H1 (cell line): ENCODE data around the gene TPO. TPM values are rescaled to one million over a fixed set of nuclear protein-coding genes. Genes with fewer than 3 reads are reported as not detected.

Source experiments
- SP2 ChIP-seq: IDR thresholded peaks from 2 replicates; pipeline ENCODE4 v1.6.1; 2012; ENCODE audit warnings: mild to moderate bottlenecking, low read length, inconsistent platforms
- SUZ12 ChIP-seq: fragments of 200-600 bp; sonication (generic); IDR thresholded peaks from 2 replicates; pipeline ENCODE4 v1.6.1; 2012; ENCODE audit warnings: mild to moderate bottlenecking, inconsistent platforms, low read length, moderate library complexity, mixed read lengths
- polyA plus RNA-seq, 7 experiments: library from polyadenylated mRNA; depleted of rRNA in 3 of 7; stranded (reverse) in 5 of 7; unstranded in 2 of 7; fragments of >200 nt in 5 of 7; fragments of 200-250 nt in 2 of 7; gene quantifications; 1 replicate in 5 of 7; 2 replicates in 1 of 7; 4 replicates in 1 of 7; pipeline versions ENCODE4 v1.2.1 to v1.2.3, GENCODE V29; 2011 to 2013; ENCODE audit warnings: missing spikeins in 2 of 7, mixed read lengths in 2 of 7
- total RNA-seq: library from RNA; stranded (reverse); fragmentation: NEBNext Ultra II Directional; extraction: Animal tissue kit (Norgen Biotek cat#: 25700); gene quantifications from 2 replicates; pipeline ENCODE4 v1.2.1, GENCODE V29; 2021

Gene TPO
- total and polyA plus RNA-seq, 2 of the 8 experiments (the other 6 are each of a cell fraction or from before 2014, with no cell fraction given): not detected

GRCh38 chr2:1373830-1374229, 39.4 kb upstream of the TPO start (continued):
- no peak for TF ChIP-seq SUZ12
- TF ChIP-seq SP2: no peak
